ENCODE results near the gene AGAP5. TPM values are rescaled to one million over a fixed set of nuclear protein-coding genes. Genes with fewer than 3 reads are reported as not detected.
"Not testable (repeated sequence)": the region's sequence is repeated elsewhere in the genome, so short reads cannot be mapped to it uniquely, and the experiment has no call there.

The AGAP5 gene
- total and polyA plus RNA-seq, 2 donors (not counting 1 experiment from before 2014, with no cell fraction given), result 1.8 to 3.1 TPM

- H4K20me1 ChIP-seq (ENCODE audit: control insufficient read depth, extremely low read depth, insufficient read depth, low read length); DNase-seq (ENCODE audit: low read depth in 2 of 2); H3K79me2 ChIP-seq (ENCODE audit: control insufficient read depth, insufficient read depth, low read length); H2AFZ ChIP-seq (ENCODE audit: low read length); H3K4me1 ChIP-seq (ENCODE audit: control insufficient read depth, extremely low read depth, insufficient read depth, low read length); H3K27ac ChIP-seq (ENCODE audit: insufficient read depth, low read length); H3K36me3 ChIP-seq (ENCODE audit: control insufficient read depth, insufficient read depth, low read length); H3K4me2 ChIP-seq (ENCODE audit: extremely low read depth, insufficient read depth, low read length); H3K27me3 ChIP-seq (ENCODE audit: control insufficient read depth, insufficient read depth, low read length); H3K4me3 ChIP-seq (replicated peaks in 1 of 4; ENCODE audit: control extremely low read depth in 1 of 4, insufficient read depth in 1 of 4, low read depth in 3 of 4, low read length in 4 of 4); H3K9ac ChIP-seq (ENCODE audit: insufficient read depth, low read length); H3K9me3 ChIP-seq (ENCODE audit: control insufficient read depth, insufficient read depth, low read depth, low read length): not testable (repeated sequence)
Observed at GRCh38 chr10:73707628-73708027, 9.7 kb upstream of the AGAP5 start.

DNA sequence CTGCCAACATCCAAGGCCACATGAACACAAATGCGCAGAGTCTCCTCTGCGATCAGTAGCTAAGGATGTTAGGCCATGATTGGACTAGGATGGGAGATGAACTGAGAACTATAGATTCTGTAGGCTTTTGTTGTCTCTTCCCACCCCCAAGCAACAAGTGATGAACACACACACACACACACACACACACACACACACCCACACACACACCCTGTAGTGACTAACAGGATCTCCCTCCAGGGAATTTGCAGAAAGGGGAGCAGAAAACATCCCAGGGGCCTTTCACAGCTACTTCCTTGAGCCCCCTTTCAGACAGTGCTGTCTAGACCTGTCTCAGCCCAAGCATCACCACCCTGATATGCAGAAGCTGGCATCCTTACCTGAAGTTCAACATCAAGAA lies 8.6 kb upstream of the AGAP5 start:
- H3K79me2 ChIP-seq (ENCODE audit: control insufficient read depth, insufficient read depth, low read length); H3K36me3 ChIP-seq (ENCODE audit: control insufficient read depth, insufficient read depth, low read length); H3K27ac ChIP-seq (ENCODE audit: insufficient read depth, low read length); H3K9ac ChIP-seq (ENCODE audit: insufficient read depth, low read length); H3K4me3 ChIP-seq (replicated peaks in 1 of 4; ENCODE audit: control extremely low read depth in 1 of 4, insufficient read depth in 1 of 4, low read depth in 3 of 4, low read length in 4 of 4); H3K27me3 ChIP-seq (ENCODE audit: control insufficient read depth, insufficient read depth, low read length); H2AFZ ChIP-seq (ENCODE audit: low read length); H3K4me2 ChIP-seq (ENCODE audit: extremely low read depth, insufficient read depth, low read length); H3K9me3 ChIP-seq (ENCODE audit: control insufficient read depth, insufficient read depth, low read depth, low read length); H3K4me1 ChIP-seq (ENCODE audit: control insufficient read depth, extremely low read depth, insufficient read depth, low read length); H4K20me1 ChIP-seq (ENCODE audit: control insufficient read depth, extremely low read depth, insufficient read depth, low read length): not testable (repeated sequence)
- peak in 1 of 2 donors; percentile 21 for DNase-seq (ENCODE audit: low read depth in 2 of 2)

- H3K79me2 ChIP-seq (ENCODE audit: control insufficient read depth, insufficient read depth, low read length); H3K4me1 ChIP-seq (ENCODE audit: control insufficient read depth, extremely low read depth, insufficient read depth, low read length); H2AFZ ChIP-seq (ENCODE audit: low read length); DNase-seq (ENCODE audit: low read depth in 2 of 2); H3K4me2 ChIP-seq (ENCODE audit: extremely low read depth, insufficient read depth, low read length); H3K9ac ChIP-seq (ENCODE audit: insufficient read depth, low read length); H3K27ac ChIP-seq (ENCODE audit: insufficient read depth, low read length); H4K20me1 ChIP-seq (ENCODE audit: control insufficient read depth, extremely low read depth, insufficient read depth, low read length); H3K27me3 ChIP-seq (ENCODE audit: control insufficient read depth, insufficient read depth, low read length); H3K9me3 ChIP-seq (ENCODE audit: control insufficient read depth, insufficient read depth, low read depth, low read length); H3K36me3 ChIP-seq (ENCODE audit: control insufficient read depth, insufficient read depth, low read length); H3K4me3 ChIP-seq (replicated peaks in 1 of 4; ENCODE audit: control extremely low read depth in 1 of 4, insufficient read depth in 1 of 4, low read depth in 3 of 4, low read length in 4 of 4): not testable (repeated sequence)
Observed at GRCh38 chr10:73705506-73706072, 7.7 kb upstream of the AGAP5 start.

DNA sequence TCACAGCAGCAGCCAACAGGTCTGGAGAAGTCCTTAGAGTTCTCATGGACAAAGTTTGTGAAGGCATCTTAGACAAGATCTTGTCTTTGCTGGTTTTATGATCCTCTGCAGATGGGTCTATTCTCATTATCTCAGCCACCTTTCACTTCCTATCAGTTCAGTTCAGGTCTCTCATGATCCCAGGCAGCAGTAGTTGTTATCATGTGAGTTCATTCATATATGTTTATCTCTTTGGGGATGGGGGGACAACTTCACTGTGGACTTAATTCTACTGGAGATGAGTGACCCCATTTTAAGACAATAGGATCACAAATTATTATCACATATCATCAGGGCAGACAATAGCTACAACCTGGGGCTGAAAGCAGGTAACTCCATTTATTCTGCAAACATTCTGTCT lies 6.0 kb upstream of the AGAP5 start:
- not testable (repeated sequence) for H2AFZ ChIP-seq (ENCODE audit: low read length); H3K4me3 ChIP-seq (replicated peaks in 1 of 4; ENCODE audit: control extremely low read depth in 1 of 4, insufficient read depth in 1 of 4, low read depth in 3 of 4, low read length in 4 of 4); H3K27me3 ChIP-seq (ENCODE audit: control insufficient read depth, insufficient read depth, low read length); H3K36me3 ChIP-seq (ENCODE audit: control insufficient read depth, insufficient read depth, low read length); H3K4me1 ChIP-seq (ENCODE audit: control insufficient read depth, extremely low read depth, insufficient read depth, low read length); DNase-seq (ENCODE audit: low read depth in 2 of 2); H3K9ac ChIP-seq (ENCODE audit: insufficient read depth, low read length); H3K4me2 ChIP-seq (ENCODE audit: extremely low read depth, insufficient read depth, low read length); H3K9me3 ChIP-seq (ENCODE audit: control insufficient read depth, insufficient read depth, low read depth, low read length); H3K79me2 ChIP-seq (ENCODE audit: control insufficient read depth, insufficient read depth, low read length); H4K20me1 ChIP-seq (ENCODE audit: control insufficient read depth, extremely low read depth, insufficient read depth, low read length); H3K27ac ChIP-seq (ENCODE audit: insufficient read depth, low read length)

- H2AFZ ChIP-seq (ENCODE audit: low read length); H3K9ac ChIP-seq (ENCODE audit: insufficient read depth, low read length); H3K4me1 ChIP-seq (ENCODE audit: control insufficient read depth, extremely low read depth, insufficient read depth, low read length); H3K9me3 ChIP-seq (ENCODE audit: control insufficient read depth, insufficient read depth, low read depth, low read length); H3K36me3 ChIP-seq (ENCODE audit: control insufficient read depth, insufficient read depth, low read length); DNase-seq (ENCODE audit: low read depth in 2 of 2); H3K4me2 ChIP-seq (ENCODE audit: extremely low read depth, insufficient read depth, low read length); H3K27me3 ChIP-seq (ENCODE audit: control insufficient read depth, insufficient read depth, low read length); H4K20me1 ChIP-seq (ENCODE audit: control insufficient read depth, extremely low read depth, insufficient read depth, low read length); H3K27ac ChIP-seq (ENCODE audit: insufficient read depth, low read length); H3K79me2 ChIP-seq (ENCODE audit: control insufficient read depth, insufficient read depth, low read length); H3K4me3 ChIP-seq (replicated peaks in 1 of 4; ENCODE audit: control extremely low read depth in 1 of 4, insufficient read depth in 1 of 4, low read depth in 3 of 4, low read length in 4 of 4): not testable (repeated sequence)
Observed at GRCh38 chr10:73698819-73699218, 910 bp upstream of the AGAP5 start.

DNA sequence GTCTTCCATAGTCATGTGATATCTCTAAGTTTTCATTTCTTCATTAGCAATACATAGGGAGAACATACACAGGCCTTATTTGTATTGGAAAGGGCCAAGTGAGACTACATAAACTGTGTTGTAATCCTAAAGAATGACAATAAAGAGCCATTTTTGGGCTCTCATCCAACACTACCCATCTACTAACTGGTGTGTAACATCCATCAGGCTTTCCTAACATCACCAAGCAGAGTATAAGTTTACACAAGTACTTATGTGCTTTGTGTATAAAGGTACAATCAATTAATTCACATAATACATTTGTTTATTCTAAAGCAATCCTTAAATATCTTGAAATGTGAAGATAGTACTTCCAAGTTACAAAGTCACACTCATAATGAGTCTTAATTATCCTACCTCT lies 2.6 kb downstream of the AGAP5 start:
- not testable (repeated sequence) for H4K20me1 ChIP-seq (ENCODE audit: control insufficient read depth, extremely low read depth, insufficient read depth, low read length); H3K9me3 ChIP-seq (ENCODE audit: control insufficient read depth, insufficient read depth, low read depth, low read length); H3K4me2 ChIP-seq (ENCODE audit: extremely low read depth, insufficient read depth, low read length); H3K4me3 ChIP-seq (replicated peaks in 1 of 4; ENCODE audit: control extremely low read depth in 1 of 4, insufficient read depth in 1 of 4, low read depth in 3 of 4, low read length in 4 of 4); H3K36me3 ChIP-seq (ENCODE audit: control insufficient read depth, insufficient read depth, low read length); H3K27me3 ChIP-seq (ENCODE audit: control insufficient read depth, insufficient read depth, low read length); H3K4me1 ChIP-seq (ENCODE audit: control insufficient read depth, extremely low read depth, insufficient read depth, low read length); H2AFZ ChIP-seq (ENCODE audit: low read length); H3K27ac ChIP-seq (ENCODE audit: insufficient read depth, low read length); H3K79me2 ChIP-seq (ENCODE audit: control insufficient read depth, insufficient read depth, low read length); H3K9ac ChIP-seq (ENCODE audit: insufficient read depth, low read length)
- DNase-seq (ENCODE audit: low read depth in 2 of 2), result peak in 1 of 2 donors; percentile 58

- not testable (repeated sequence) for H3K36me3 ChIP-seq (ENCODE audit: control insufficient read depth, insufficient read depth, low read length); H3K9ac ChIP-seq (ENCODE audit: insufficient read depth, low read length); H3K27ac ChIP-seq (ENCODE audit: insufficient read depth, low read length); H3K4me3 ChIP-seq (replicated peaks in 1 of 4; ENCODE audit: control extremely low read depth in 1 of 4, insufficient read depth in 1 of 4, low read depth in 3 of 4, low read length in 4 of 4); H3K9me3 ChIP-seq (ENCODE audit: control insufficient read depth, insufficient read depth, low read depth, low read length); H3K4me2 ChIP-seq (ENCODE audit: extremely low read depth, insufficient read depth, low read length); H3K4me1 ChIP-seq (ENCODE audit: control insufficient read depth, extremely low read depth, insufficient read depth, low read length); H3K27me3 ChIP-seq (ENCODE audit: control insufficient read depth, insufficient read depth, low read length); H3K79me2 ChIP-seq (ENCODE audit: control insufficient read depth, insufficient read depth, low read length); DNase-seq (ENCODE audit: low read depth in 2 of 2); H4K20me1 ChIP-seq (ENCODE audit: control insufficient read depth, extremely low read depth, insufficient read depth, low read length); H2AFZ ChIP-seq (ENCODE audit: low read length)
Observed at GRCh38 chr10:73690755-73691154, 7.2 kb downstream of the AGAP5 start.

Data from fibroblast of lung (primary cell).